ENCODE results near the gene LGALS7B. TPM values are rescaled to one million over a fixed set of nuclear protein-coding genes. Genes with fewer than 3 reads are reported as not detected.
"Not testable (repeated sequence)": the region's sequence is repeated elsewhere in the genome, so short reads cannot be mapped to it uniquely, and the experiment has no call there.

LGALS7B gene
- total RNA-seq, 1 experiment from 2014 or later, result not detected

- DNase-seq (ENCODE audit: low read depth), result not testable (repeated sequence)
These were observed 18.6 kb upstream of the LGALS7B start for GRCh38 chr19:38770228-38770948.

DNA sequence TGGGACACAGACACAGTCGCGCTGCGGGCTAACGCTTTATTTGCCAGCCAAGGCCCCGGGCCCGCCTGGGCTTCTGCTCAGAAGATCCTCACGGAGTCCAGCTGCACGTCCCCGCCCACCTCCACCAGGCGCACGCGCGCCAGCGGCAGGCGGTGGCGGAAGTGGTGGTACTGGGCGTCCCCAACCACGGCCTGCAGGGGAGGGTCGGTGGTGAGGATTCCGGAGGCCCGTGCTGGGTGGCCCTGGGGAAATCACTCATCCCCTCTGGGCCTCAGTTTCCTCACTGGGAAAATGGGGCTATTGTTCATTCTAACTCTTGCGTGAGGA is 18.1 kb upstream of the LGALS7B start:
- not testable (repeated sequence) for DNase-seq (ENCODE audit: low read depth)

DNA sequence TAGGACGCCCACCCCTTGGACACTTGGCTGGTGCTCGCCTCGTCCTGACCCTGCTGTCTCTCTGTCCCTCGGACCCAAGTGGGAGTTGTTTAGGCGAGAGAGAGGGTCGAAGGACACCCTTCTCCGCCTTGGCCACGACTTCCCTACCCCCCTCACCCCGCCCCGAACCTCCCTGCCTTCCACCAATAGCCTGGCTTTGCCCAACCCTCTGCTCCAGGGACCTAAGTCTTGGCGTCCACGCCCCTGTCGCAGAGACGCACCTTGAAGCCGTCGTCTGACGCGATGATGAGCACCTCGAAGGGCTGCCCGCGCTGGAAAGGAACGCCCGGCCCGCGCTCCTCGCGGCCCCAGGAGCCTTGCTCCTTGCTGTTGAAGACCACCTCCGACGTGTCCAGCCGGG is 17.4 kb upstream of the LGALS7B start:
- DNase-seq (ENCODE audit: low read depth), result not testable (repeated sequence)

DNA sequence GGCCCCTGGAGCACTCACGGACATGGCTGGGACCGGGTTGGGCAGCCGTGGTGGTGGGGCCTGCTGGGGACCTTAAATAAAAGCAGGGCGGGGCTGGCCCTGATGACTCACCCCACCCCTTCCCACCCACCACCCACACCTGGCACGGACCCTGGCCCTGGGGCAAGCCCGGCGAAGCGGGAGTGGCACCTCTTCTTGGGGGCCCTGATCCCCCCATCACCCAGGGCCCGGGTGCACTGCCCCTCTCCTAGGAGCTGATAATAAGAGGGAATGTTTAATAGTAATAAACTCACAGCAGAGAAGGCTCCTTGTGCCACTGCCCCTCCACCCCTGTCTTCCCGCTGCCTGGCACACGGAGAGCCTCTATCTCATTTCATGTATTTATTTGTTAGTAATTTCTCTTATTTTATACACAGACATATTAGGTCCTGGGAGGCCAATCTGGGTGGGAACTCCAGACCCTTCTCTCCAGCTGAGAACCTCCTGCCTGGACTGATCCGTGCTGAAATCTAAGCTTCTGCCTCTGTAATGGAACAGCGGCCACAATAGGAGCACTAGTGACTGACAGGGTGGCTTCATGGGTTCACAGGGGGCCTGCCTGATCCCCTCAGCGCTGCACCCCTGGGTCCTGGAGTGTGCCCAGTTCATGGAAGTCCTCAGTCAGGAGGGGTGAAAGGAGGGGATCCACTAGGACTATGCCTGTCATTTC is 15.4 kb upstream of the LGALS7B start, which contains the start of gene LGALS7:
LGALS7 (minus strand) TSS at position 49 of the 709 bp plus-strand sequence; CDS start at position 24, 25 bp downstream.
- no peak for DNase-seq (ENCODE audit: low read depth)

DNA sequence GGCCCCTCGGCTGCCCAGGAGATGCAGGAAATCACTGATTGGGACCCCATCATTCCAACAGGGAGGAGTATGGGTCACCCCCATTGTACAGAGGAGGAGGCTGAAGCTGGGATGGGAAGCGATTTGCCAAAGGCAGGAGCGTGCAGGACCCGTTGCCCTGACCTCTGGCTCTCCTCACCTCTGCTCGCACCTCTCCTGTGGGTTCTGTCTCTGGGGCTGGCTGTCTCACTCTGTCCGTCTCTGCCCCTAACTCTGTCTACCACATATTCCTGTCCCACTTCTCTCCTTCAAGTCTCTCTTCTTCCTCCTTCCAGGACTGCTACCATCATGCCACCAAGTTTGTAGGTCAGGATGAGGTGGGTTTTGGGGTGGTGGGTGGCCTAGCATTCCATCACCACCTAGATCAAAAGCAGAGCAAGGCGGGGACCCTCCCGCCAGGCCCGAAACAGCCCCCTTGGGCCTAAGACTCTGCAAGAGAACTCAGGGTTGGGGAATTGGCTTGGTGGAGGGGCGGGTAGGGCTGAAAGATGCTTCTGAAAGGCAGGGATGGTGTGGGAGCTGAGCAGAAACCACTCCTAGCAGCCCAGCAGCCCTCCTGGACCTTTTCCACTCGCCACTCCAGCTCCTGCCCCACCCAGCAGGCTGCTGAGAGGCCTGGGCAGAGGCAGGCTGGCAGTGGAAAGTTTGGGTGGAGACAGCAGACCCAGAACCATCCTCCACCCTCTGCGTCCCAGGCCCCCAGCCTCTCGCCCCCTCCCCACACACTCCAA is 14.6 kb upstream of the LGALS7B start:
- no peak for DNase-seq (ENCODE audit: low read depth)

GRCh38 chr19:38778733-38779132 is 10.3 kb upstream of the LGALS7B start:
- DNase-seq (ENCODE audit: low read depth), result no peak

DNA sequence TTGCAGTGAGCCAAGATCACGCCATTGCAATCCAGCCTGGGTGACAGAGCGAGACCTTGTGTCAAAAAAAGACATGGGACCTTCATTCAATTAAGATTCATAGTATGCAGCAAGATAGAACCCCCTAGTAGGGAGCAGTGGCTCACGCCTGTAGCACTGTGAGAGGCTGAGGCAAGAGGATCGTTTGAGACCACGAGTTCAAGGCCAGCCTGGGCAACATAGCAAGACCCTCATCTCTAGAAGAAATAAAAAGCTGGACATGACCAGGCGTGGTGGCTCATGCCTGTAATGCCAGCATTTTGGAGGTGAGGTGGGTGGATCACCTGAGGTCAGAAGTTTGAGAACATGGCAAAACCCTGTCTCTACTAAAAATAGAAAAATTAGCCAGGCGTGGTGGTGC is 8.6 kb upstream of the LGALS7B start:
- no peak for DNase-seq (ENCODE audit: low read depth)

- no peak for DNase-seq (ENCODE audit: low read depth)
These were observed 7.9 kb upstream of the LGALS7B start for GRCh38 chr19:38781058-38781457.

DNA sequence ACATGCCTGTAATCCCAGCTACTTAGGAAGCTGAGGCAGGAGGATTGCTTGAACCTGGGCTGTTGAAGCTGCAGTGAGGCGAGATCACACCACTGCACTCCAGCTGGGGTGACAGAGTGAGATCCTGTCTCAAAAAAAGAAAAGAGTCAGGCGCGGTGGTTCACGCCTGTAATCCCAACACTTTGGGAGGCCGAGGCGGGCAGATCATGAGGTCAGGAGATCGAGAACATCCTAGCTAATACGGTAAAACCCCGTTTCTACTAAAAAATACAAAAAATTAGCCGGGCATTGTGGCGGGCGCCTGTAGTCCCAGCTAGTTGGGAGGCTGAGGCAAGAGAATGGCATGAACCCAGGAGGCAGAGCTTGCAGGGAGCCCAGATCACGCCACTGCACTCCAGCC is 6.8 kb upstream of the LGALS7B start:
- DNase-seq (ENCODE audit: low read depth), result not testable (repeated sequence)

DNA sequence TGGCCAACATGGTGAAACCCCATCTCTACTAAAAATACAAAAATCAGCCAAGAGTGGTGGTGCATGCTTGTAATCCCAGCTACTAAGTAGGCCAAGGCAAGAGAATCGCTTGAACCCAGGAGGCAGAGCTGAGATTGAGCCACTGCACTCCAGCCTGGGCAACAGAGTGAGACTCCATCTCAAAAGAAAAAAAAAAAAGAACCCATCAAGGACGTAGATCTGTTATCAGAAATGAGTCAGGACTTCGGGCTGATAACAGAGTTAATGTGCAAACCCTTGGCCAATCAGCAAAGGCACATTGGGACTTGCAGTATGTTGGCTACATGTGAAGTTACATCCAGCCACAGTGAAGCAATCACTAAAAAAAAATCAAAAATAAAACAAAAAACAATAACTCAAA is 4.8 kb upstream of the LGALS7B start:
- no peak for DNase-seq (ENCODE audit: low read depth)

GRCh38 chr19:38785187-38785699 is 3.8 kb upstream of the LGALS7B start:
- no peak for DNase-seq (ENCODE audit: low read depth)

DNA sequence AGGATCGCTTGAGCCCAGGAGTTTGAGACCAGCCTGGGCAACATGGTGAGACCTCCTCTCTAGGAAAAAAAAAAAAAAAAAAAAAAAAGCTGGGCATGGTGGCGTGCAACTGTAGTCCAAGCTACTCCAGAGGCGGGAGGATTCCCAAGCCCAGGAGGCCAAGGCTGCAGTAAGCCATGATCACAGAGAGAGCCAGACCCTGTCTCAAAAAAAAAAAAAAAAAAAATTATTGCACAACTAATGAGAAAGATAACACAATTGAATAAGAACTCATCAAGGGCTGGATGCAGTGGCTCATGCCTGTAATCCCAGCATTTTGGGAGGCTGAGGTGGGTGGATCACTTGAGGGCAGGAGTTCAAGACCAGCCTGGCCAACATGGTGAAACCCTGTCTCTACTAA is 2.9 kb upstream of the LGALS7B start:
- not testable (repeated sequence) for DNase-seq (ENCODE audit: low read depth)

DNA sequence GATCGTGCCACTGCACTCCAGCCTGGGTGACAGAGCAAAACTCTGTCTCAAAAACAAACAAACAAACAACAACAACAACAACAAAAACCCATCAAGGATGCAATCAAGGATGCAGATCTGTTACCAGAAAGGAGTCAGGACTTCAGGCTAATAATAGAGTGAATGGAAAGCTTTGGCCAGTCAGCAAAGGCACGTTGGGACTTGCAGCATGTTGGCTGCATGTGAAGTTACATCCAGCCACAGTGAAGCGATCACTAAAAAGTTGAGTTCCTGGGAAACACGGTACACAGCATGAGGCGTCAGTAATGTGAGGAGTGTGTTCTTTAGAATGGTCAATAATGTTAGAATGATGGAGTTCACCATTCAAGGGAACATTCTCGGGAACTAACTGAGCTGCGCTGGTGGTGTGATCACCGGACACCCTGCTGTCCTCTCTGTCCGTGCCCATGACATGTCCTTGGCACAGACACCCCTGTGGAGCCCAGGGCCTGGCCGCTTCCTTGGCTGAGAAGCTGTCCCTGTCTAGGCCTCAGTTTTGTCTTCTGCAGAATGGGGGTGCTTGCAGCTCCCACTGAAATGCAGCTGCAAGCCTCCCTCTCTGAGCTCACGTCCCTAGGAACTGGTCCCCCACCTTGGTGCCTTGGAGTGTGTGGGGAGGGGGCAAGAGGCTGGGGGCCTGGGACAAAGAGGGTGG is 2.3 kb upstream of the LGALS7B start:
- DNase-seq (ENCODE audit: low read depth), result no peak

GRCh38 chr19:38790507-38791403 is 1.8 kb downstream of the LGALS7B start:
- not testable (repeated sequence) for DNase-seq (ENCODE audit: low read depth)

- DNase-seq (ENCODE audit: low read depth), result not testable (repeated sequence)
These were observed 2.6 kb downstream of the LGALS7B start for GRCh38 chr19:38791451-38792064.

- no peak for DNase-seq (ENCODE audit: low read depth)
These were observed 3.5 kb downstream of the LGALS7B start for GRCh38 chr19:38792250-38793111.

GRCh38 chr19:38793177-38793576 is 4.2 kb downstream of the LGALS7B start:
- peak; percentile 41 for DNase-seq (ENCODE audit: low read depth)

DNA sequence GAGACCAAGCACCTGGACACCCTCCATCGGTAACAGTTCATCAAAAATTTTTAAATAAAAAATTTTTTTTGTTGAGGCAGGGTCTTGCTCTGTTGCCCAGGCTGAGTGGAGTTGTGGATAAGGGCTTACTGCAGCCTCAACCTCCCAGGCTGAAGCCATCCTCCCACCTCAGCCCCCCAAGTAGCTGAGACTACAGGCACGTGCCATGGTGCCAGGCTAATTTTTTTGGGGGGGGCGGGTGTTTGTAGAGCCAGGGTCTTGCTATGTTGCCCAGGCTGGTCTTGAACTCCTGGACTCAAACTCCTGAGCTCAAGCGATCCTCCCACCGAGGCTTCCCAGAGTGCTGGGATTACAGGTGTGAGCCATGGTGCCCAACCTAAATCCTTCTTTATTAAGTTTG is 4.7 kb downstream of the LGALS7B start:
- no peak for DNase-seq (ENCODE audit: low read depth)

DNA sequence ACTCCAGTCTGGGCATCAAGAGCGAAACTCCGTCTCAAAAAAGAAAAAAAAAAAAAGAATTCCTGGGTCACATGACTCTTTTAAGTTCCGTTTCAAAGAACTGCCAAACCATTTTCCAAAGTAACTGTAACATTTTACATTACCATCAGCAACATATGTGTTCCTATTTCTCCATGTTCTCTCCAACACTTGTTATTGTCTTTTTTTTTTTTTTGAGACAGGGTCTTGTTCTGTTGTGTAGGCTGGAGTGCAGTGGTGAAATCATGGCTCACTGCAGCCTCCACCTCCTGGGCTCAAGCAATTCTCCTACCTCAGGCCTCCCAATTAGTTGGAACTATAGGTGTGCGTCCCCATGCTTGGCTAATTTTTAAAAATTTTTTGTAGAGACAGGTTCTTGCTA is 6.5 kb downstream of the LGALS7B start:
- DNase-seq (ENCODE audit: low read depth), result no peak
